Neural progenitor cell (in vitro differentiated cells): ENCODE results near the gene SYTL2. TPM values are rescaled to one million over a fixed set of nuclear protein-coding genes. Genes with fewer than 3 reads are reported as not detected.

ENCODE experiments used
- DNase-seq: peaks from one replicate; pipeline ENCODE4 v3.0.0-alpha.2; 2016; ENCODE audit warnings: low spot score
- H2AFZ ChIP-seq: fragments of 200-600 bp; sonication (generic); replicated peaks from 2 replicates; pipeline ENCODE4 v1.6.1; 2016; ENCODE audit warnings: antibody characterized with exemption
- H3F3A ChIP-seq: fragments of 200-600 bp; sonication (generic); 2 replicates; pipeline ENCODE4 v1.6.1; 2016; ENCODE audit warnings: antibody characterized with exemption, low read depth
- H3K27ac ChIP-seq: fragments of 200-600 bp; sonication (generic); 2 replicates; pipeline ENCODE4 v1.5.1; 2016; ENCODE audit warnings: mild to moderate bottlenecking
- H3K27me3 ChIP-seq: fragments of 200-600 bp; sonication (generic); 2 replicates; pipeline ENCODE4 v1.6.1; 2016; ENCODE audit warnings: mild to moderate bottlenecking, moderate library complexity
- H3K36me3 ChIP-seq: fragments of 200-600 bp; sonication (generic); 2 replicates; pipeline ENCODE4 v1.5.1; 2016
- H3K4me1 ChIP-seq: fragments of 200-600 bp; sonication (generic); 2 replicates; pipeline ENCODE4 v1.6.1; 2016; ENCODE audit warnings: mixed run types
- H3K4me2 ChIP-seq: fragments of 200-600 bp; sonication (generic); 2 replicates; pipeline ENCODE4 v1.6.1; 2016
- H3K4me3 ChIP-seq: fragments of 200-600 bp; sonication (generic); 2 replicates; pipeline ENCODE4 v1.5.1; 2016
- H3K79me2 ChIP-seq: fragments of 200-600 bp; sonication (generic); 2 replicates; pipeline ENCODE4 v1.6.1; 2016; ENCODE audit warnings: low read depth
- H3K9ac ChIP-seq: fragments of 200-600 bp; sonication (generic); 2 replicates; pipeline ENCODE4 v1.6.1; 2016
- H3K9me3 ChIP-seq: fragments of 200-600 bp; sonication (generic); 2 replicates; pipeline ENCODE4 v1.5.1; 2016; ENCODE audit warnings: low read depth
- H4K20me1 ChIP-seq: fragments of 200-600 bp; sonication (generic); 2 replicates; pipeline ENCODE4 v1.6.1; 2016; ENCODE audit warnings: low read depth
- H3K27ac Mint-ChIP-seq: 3 replicates; pipeline ENCODE4 v1.8.0; 2021; ENCODE audit warnings: mixed read lengths
- H3K27me3 Mint-ChIP-seq: 2 replicates; pipeline ENCODE4 v1.8.0; 2022; ENCODE audit warnings: low read depth, mild to moderate bottlenecking, inconsistent platforms, moderate library complexity, mixed read lengths; ENCODE audit not compliant: insufficient read depth
- H3K36me3 Mint-ChIP-seq: 3 replicates; pipeline ENCODE4 v1.8.0; 2021; ENCODE audit warnings: mixed read lengths
- H3K4me1 Mint-ChIP-seq: 3 replicates; pipeline ENCODE4 v1.8.0; 2021; ENCODE audit warnings: mixed read lengths
- H3K4me3 Mint-ChIP-seq: 3 replicates; pipeline ENCODE4 v1.8.0; 2021; ENCODE audit warnings: mild to moderate bottlenecking, moderate library complexity, mixed read lengths
- H3K9me3 Mint-ChIP-seq: 3 replicates; pipeline ENCODE4 v1.8.0; 2020; ENCODE audit warnings: mixed read lengths
- CTCF ChIP-seq: fragments of 200-600 bp; sonication (generic); IDR thresholded peaks from 2 replicates; pipeline ENCODE4 v1.5.1; 2017; ENCODE audit warnings: antibody characterized with exemption, mild to moderate bottlenecking
- EZH2 ChIP-seq: fragments of 200-600 bp; sonication (generic); IDR thresholded peaks from 2 replicates; pipeline ENCODE4 v1.6.1; 2017; ENCODE audit warnings: antibody characterized with exemption, mild to moderate bottlenecking, moderate library complexity
- EZH2phosphoT487 ChIP-seq: fragments of 200-600 bp; sonication (generic); IDR thresholded peaks from 2 replicates; pipeline ENCODE4 v1.6.1; 2017; ENCODE audit warnings: antibody characterized with exemption
- total RNA-seq: library from RNA; depleted of rRNA; stranded (reverse); fragments of >200 nt; gene quantifications from 2 replicates; pipeline ENCODE4 v1.2.3, GENCODE V29; 2015; ENCODE audit warnings: low replicate concordance

The SYTL2 gene
- total RNA-seq, 1 donor from 2014 or later, result 34.1 TPM

- H3K4me1 Mint-ChIP-seq, result peaks cover 11% of the 10 kb centered on the region
- Histone ChIP-seq H3K79me2 (peaks cover 31% of the 10 kb centered on the region), H3F3A (peaks cover 41% of the 10 kb centered on the region), H3K4me3 (no peak overlapping the region), H4K20me1 (peaks cover 16% of the 10 kb centered on the region), H3K9me3 (no peaks in the 10 kb centered on the region), H3K27ac (no peak overlapping the region), H2AFZ (no peak overlapping the region), H3K36me3 (peaks cover 10% of the 10 kb centered on the region), H3K9ac (no peak overlapping the region), H3K4me1 (peaks cover 7% of the 10 kb centered on the region), H3K4me2 (no peak overlapping the region), H3K27me3 (no peaks in the 10 kb centered on the region)
- peaks cover 2% of the 10 kb centered on the region for H3K36me3 Mint-ChIP-seq
- H3K9me3 Mint-ChIP-seq, result no peaks in the 10 kb centered on the region
- no peak overlapping the region for H3K27ac Mint-ChIP-seq
- no peak for DNase-seq
- TF ChIP-seq EZH2phosphoT487 (no peak), CTCF (no peak), EZH2 (no peak)
- no peak overlapping the region for H3K4me3 Mint-ChIP-seq
- peaks cover 5% of the 10 kb centered on the region for H3K27me3 Mint-ChIP-seq
Observed at GRCh38 chr11:85651118-85651517, 159.8 kb downstream of the SYTL2 start.

GRCh38 chr11:85647604-85648299 lies 163.2 kb downstream of the SYTL2 start, which contains the start of gene TMEM126A:
TSS of gene TMEM126A (plus strand) at chr11:85647967. CDS start at chr11:85650256, 2,289 bp downstream.
- peak within 1 kb of the TSS; percentile 51 for H3K27ac ChIP-seq
- H3F3A ChIP-seq, result peaks cover 15% of the 10 kb centered on the region
- Mint-ChIP-seq H3K36me3 (peaks cover 2% of the 10 kb centered on the region), H3K4me3 (peak within 1 kb of the TSS; percentile 100), H3K27ac (peak within 1 kb of the TSS; percentile 91), H3K27me3 (peaks cover 7% of the 10 kb centered on the region), H3K9me3 (no peaks in the 10 kb centered on the region), H3K4me1 (peaks cover 11% of the 10 kb centered on the region)
- H4K20me1 ChIP-seq, result no peaks in the 10 kb centered on the region
- no peaks in the 10 kb centered on the region for H3K27me3 ChIP-seq
- peak; percentile 93 for DNase-seq
- H3K79me2 ChIP-seq, result peaks cover 21% of the 10 kb centered on the region
- peaks cover 7% of the 10 kb centered on the region for H3K4me1 ChIP-seq
- TF ChIP-seq EZH2 (no peak), EZH2phosphoT487 (no peak), CTCF (no peak)
- H3K4me2 ChIP-seq, result peak within 1 kb of the TSS; percentile 99
- H2AFZ ChIP-seq, result peak within 1 kb of the TSS; percentile 97
- H3K9ac ChIP-seq, result peak within 1 kb of the TSS; percentile 70
- no peaks in the 10 kb centered on the region for H3K36me3 ChIP-seq
- no peaks in the 10 kb centered on the region for H3K9me3 ChIP-seq
- peak within 1 kb of the TSS; percentile 81 for H3K4me3 ChIP-seq

- Histone ChIP-seq H3K4me2 (peak overlapping the region; percentile 99), H3K9ac (peak overlapping the region; percentile 70), H4K20me1 (no peaks in the 10 kb centered on the region), H3K9me3 (no peaks in the 10 kb centered on the region), H2AFZ (peak overlapping the region; percentile 97), H3K36me3 (no peaks in the 10 kb centered on the region), H3K27ac (no peak overlapping the region), H3F3A (peaks cover 15% of the 10 kb centered on the region), H3K27me3 (no peaks in the 10 kb centered on the region), H3K4me3 (peak overlapping the region; percentile 81), H3K4me1 (peaks cover 7% of the 10 kb centered on the region), H3K79me2 (peaks cover 21% of the 10 kb centered on the region)
- TF ChIP-seq EZH2phosphoT487 (no peak), CTCF (no peak), EZH2 (no peak)
- peaks cover 11% of the 10 kb centered on the region for H3K4me1 Mint-ChIP-seq
- H3K27me3 Mint-ChIP-seq, result peaks cover 7% of the 10 kb centered on the region
- no peaks in the 10 kb centered on the region for H3K9me3 Mint-ChIP-seq
- peak overlapping the region; percentile 91 for H3K27ac Mint-ChIP-seq
- peak overlapping the region; percentile 100 for H3K4me3 Mint-ChIP-seq
- no peak for DNase-seq
- peaks cover 2% of the 10 kb centered on the region for H3K36me3 Mint-ChIP-seq
Observed at GRCh38 chr11:85647078-85647477, 163.9 kb downstream of the SYTL2 start.

Other genes starting within 250 kb of the SYTL2 start
- gene DLG2, start 183.8 kb downstream of the SYTL2 start, total RNA-seq, result 7.5 and 8.1 TPM in 2 replicates
- 73.5 and 110 TPM in 2 replicates for gene TMEM126B, start 182.5 kb downstream of the SYTL2 start, total RNA-seq
- 32.6 and 47.9 TPM in 2 replicates for gene TMEM126A, start 163.2 kb downstream of the SYTL2 start, total RNA-seq
- 109 and 113 TPM in 2 replicates for gene CREBZF, start 146.0 kb downstream of the SYTL2 start, total RNA-seq
- gene CCDC89, start 124.9 kb downstream of the SYTL2 start, total RNA-seq, result 0.31 TPM in 1 of 2 replicates, not detected in the other
- 0.06 TPM in 1 of 2 replicates, not detected in the other for gene CCDC83, start 44.2 kb upstream of the SYTL2 start, total RNA-seq